DND-41 (cell line): Measurements from ENCODE around the gene NCCRP1.

Source experiments
- ATAC-seq: fragments of 200-7000 bp; cut with Tn5 transposase; 3 replicates; pipeline ENCODE4 v1.9.1; 2021; ENCODE audit warnings: low read depth; ENCODE audit not compliant: insufficient read depth
- DNase-seq: peaks from one replicate; pipeline ENCODE4 v3.0.0-alpha.2; 2020
- H2AFZ ChIP-seq: 2 replicates; pipeline ENCODE4 v1.6.0; 2012; ENCODE audit warnings: low read depth, low read length
- H3K27ac ChIP-seq: 2 replicates; pipeline ENCODE4 v1.5.1; 2012; ENCODE audit warnings: low read length, inconsistent platforms
- H3K27me3 ChIP-seq: fragments of 200-600 bp; sonication (generic); 2 replicates; pipeline ENCODE4 v1.6.0; 2012; ENCODE audit warnings: low read length, mild to moderate bottlenecking, inconsistent platforms; ENCODE audit not compliant: insufficient read depth, poor library complexity
- H3K36me3 ChIP-seq: 2 replicates; pipeline ENCODE4 v1.5.1; 2012; ENCODE audit warnings: low read length, inconsistent platforms; ENCODE audit not compliant: insufficient read depth
- H3K4me1 ChIP-seq: 2 replicates; pipeline ENCODE4 v1.5.1; 2012; ENCODE audit warnings: mild to moderate bottlenecking, low read length; ENCODE audit not compliant: insufficient read depth
- H3K4me2 ChIP-seq: 2 replicates; pipeline ENCODE4 v1.6.0; 2012; ENCODE audit warnings: mild to moderate bottlenecking, moderate library complexity, low read length, inconsistent platforms; ENCODE audit not compliant: insufficient read depth
- H3K4me3 ChIP-seq, 2 experiments: fragments of 200-600 bp in 1 of 2; shearing (Covaris generic) in 1 of 2; 2 replicates each; pipeline ENCODE4 v1.5.1; 2012 to 2016; ENCODE audit warnings: inconsistent platforms in 2 of 2, low read length in 2 of 2, mild to moderate bottlenecking in 2 of 2, low read depth in 1 of 2, moderate library complexity in 1 of 2
- H3K79me2 ChIP-seq: 2 replicates; pipeline ENCODE4 v1.6.0; 2012; ENCODE audit warnings: low read length, inconsistent platforms; ENCODE audit not compliant: insufficient read depth
- H3K9ac ChIP-seq: 2 replicates; pipeline ENCODE4 v1.6.0; 2012; ENCODE audit warnings: low read depth, mild to moderate bottlenecking, inconsistent platforms, low read length, moderate library complexity
- H3K9me3 ChIP-seq: 2 replicates; pipeline ENCODE4 v1.5.1; 2012; ENCODE audit warnings: low read length, moderate library complexity, mild to moderate bottlenecking, inconsistent platforms; ENCODE audit not compliant: insufficient read depth, severe bottlenecking
- H4K20me1 ChIP-seq: 2 replicates; pipeline ENCODE4 v1.6.0; 2012; ENCODE audit warnings: low read length; ENCODE audit not compliant: insufficient read depth
- CTCF ChIP-seq: IDR thresholded peaks from 2 replicates; pipeline ENCODE4 v1.5.1; 2012; ENCODE audit warnings: borderline replicate concordance, low read length, moderate library complexity, mild to moderate bottlenecking; ENCODE audit not compliant: poor library complexity, severe bottlenecking; ENCODE audit errors: extremely low read depth
- EZH2 ChIP-seq: IDR thresholded peaks from 3 replicates; pipeline ENCODE4 v1.6.1; 2012; ENCODE audit warnings: borderline replicate concordance, low read depth, mild to moderate bottlenecking, moderate library complexity, low read length, inconsistent platforms; ENCODE audit not compliant: severe bottlenecking

NCCRP1 gene

GRCh38 chr19:39164289-39164688, 32.5 kb upstream of the NCCRP1 start:
- Histone ChIP-seq H3K27me3 (no peaks in the 10 kb centered on the region), H3K9ac (no peak overlapping the region), H2AFZ (no peak overlapping the region), H3K36me3 (peaks cover 8% of the 10 kb centered on the region; the same call in 1 of the 2 replicates), H3K9me3 (no peaks in the 10 kb centered on the region), H4K20me1 (peaks cover 79% of the 10 kb centered on the region), H3K4me1 (no peaks in the 10 kb centered on the region), H3K27ac (no peak overlapping the region), H3K4me2 (no peak overlapping the region), H3K79me2 (peaks cover 48% of the 10 kb centered on the region), H3K4me3 (no peak overlapping the region)
- TF ChIP-seq EZH2: no peak
- TF ChIP-seq CTCF: no peak
- ATAC-seq (no peak), DNase-seq (no peak)

GRCh38 chr19:39165857-39166256, 30.9 kb upstream of the NCCRP1 start:
- TF ChIP-seq EZH2 (no peak), CTCF (no peak)
- H3K4me1 ChIP-seq: no peaks in the 10 kb centered on the region
- H3K36me3 ChIP-seq: peaks cover 21% of the 10 kb centered on the region
- H2AFZ ChIP-seq: no peak overlapping the region
- ATAC-seq (no peak), DNase-seq (no peak)
- no peak overlapping the region for H3K9ac ChIP-seq
- no peaks in the 10 kb centered on the region for H3K27me3 ChIP-seq
- no peak overlapping the region for H3K27ac ChIP-seq
- H3K79me2 ChIP-seq: peaks cover 39% of the 10 kb centered on the region
- peaks cover 72% of the 10 kb centered on the region for H4K20me1 ChIP-seq
- no peak overlapping the region for H3K4me3 ChIP-seq
- no peak overlapping the region for H3K4me2 ChIP-seq
- no peaks in the 10 kb centered on the region for H3K9me3 ChIP-seq

GRCh38 chr19:39166571-39167391, 30.0 kb upstream of the NCCRP1 start:
- no peak overlapping the region for H3K9ac ChIP-seq

More at GRCh38 chr19:39166571-39167391, 30.0 kb upstream of the NCCRP1 start:
- H3K79me2 ChIP-seq: peaks cover 31% of the 10 kb centered on the region
- H2AFZ ChIP-seq: no peak overlapping the region
- H3K4me2 ChIP-seq: no peak overlapping the region
- no peak for ATAC-seq
- peaks cover 29% of the 10 kb centered on the region for H3K36me3 ChIP-seq
- H4K20me1 ChIP-seq: peaks cover 67% of the 10 kb centered on the region
- no peaks in the 10 kb centered on the region for H3K27me3 ChIP-seq
- H3K27ac ChIP-seq: no peak overlapping the region
- TF ChIP-seq CTCF: no peak
- TF ChIP-seq EZH2: no peak
- no peak overlapping the region for H3K4me3 ChIP-seq
- DNase-seq: no peak
- H3K9me3 ChIP-seq: no peaks in the 10 kb centered on the region
- H3K4me1 ChIP-seq: no peaks in the 10 kb centered on the region
